Esophagus (tissue), 2 donors: ENCODE data around the gene WDR74. TPM values are rescaled to one million over a fixed set of nuclear protein-coding genes. Genes with fewer than 3 reads are reported as not detected.
A peak's percentile ranks its signal among the peaks of the same experiment; 100 is the strongest.

Experiments used
- H3K27ac ChIP-seq, 2 donors: one replicate each; pipeline ENCODE4 v1.5.1; 2013; ENCODE audit warnings: low read depth in 2 of 2, mild to moderate bottlenecking in 2 of 2, inconsistent platforms in 1 of 2, low read length in 1 of 2, moderate library complexity in 1 of 2
- H3K27me3 ChIP-seq, 2 donors: one replicate each; pipeline ENCODE4 v1.6.1; 2013; ENCODE audit warnings: low read length in 2 of 2, control low read depth in 1 of 2, mild to moderate bottlenecking in 1 of 2; ENCODE audit not compliant: insufficient read depth in 2 of 2, control insufficient read depth in 1 of 2
- H3K36me3 ChIP-seq, 2 donors: one replicate each; pipeline ENCODE4 v1.6.1; 2013; ENCODE audit warnings: low read length in 1 of 2; ENCODE audit not compliant: control insufficient read depth in 2 of 2, insufficient read depth in 2 of 2
- H3K4me1 ChIP-seq, 2 donors: one replicate each; pipeline ENCODE4 v1.6.1; 2013; ENCODE audit warnings: low read length in 1 of 2; ENCODE audit not compliant: control insufficient read depth in 2 of 2, insufficient read depth in 2 of 2
- H3K4me3 ChIP-seq, 2 donors: one replicate each; pipeline ENCODE4 v1.5.1; 2013; ENCODE audit warnings: low read length in 2 of 2, mild to moderate bottlenecking in 2 of 2, low read depth in 1 of 2, moderate library complexity in 1 of 2
- H3K9me3 ChIP-seq, 2 donors: one replicate each; pipeline ENCODE4 v1.6.1; 2013; ENCODE audit warnings: mild to moderate bottlenecking in 2 of 2, low read depth in 1 of 2, low read length in 1 of 2, moderate library complexity in 1 of 2; ENCODE audit not compliant: control insufficient read depth in 2 of 2, insufficient read depth in 1 of 2
- WGBS, 2 donors: extraction: QIAGEN DNeasy Blood & Tissue Kit; methylation state at CpG; one replicate each; pipeline ENCODE4 v1.1.7; 2013; 5-methylcytosine and 5-hydroxymethylcytosine counted together
- polyA plus RNA-seq, 2 donors: library from polyadenylated mRNA; stranded (reverse); fragments of 200-250 nt; gene quantifications; one replicate each; pipeline ENCODE4 v1.2.3, GENCODE V29; 2013
- donor health status: healthy with polysubstance abuse.
- donor health status: Bipolar disorder and iron deficiency.

The WDR74 gene
- polyA plus RNA-seq, 2 donors: 44.0 to 44.6 TPM

GRCh38 chr11:62788991-62789390 lies 50.4 kb downstream of the WDR74 start:
- Histone ChIP-seq H3K4me3 (peak overlapping the region in 1 of 2 donors; percentile 11), H3K9me3 (no peaks in the 10 kb centered on the region), H3K27me3 (no peaks in the 10 kb centered on the region), H3K4me1 (peaks cover 8 to 9% of the 10 kb centered on the region in 2 donors), H3K36me3 (peaks cover 0 to 15% of the 10 kb centered on the region in 2 donors), H3K27ac (peak overlapping the region in 1 of 2 donors; percentile 35)
- WGBS, 2 donors: 60 to 75% methylated on average over 5 of the region's 5 CpGs

- Histone ChIP-seq H3K27ac (peak within 1 kb of the TSS; percentile 99 to 100), H3K36me3 (peaks cover 0 to 15% of the 10 kb centered on the region in 2 donors), H3K4me1 (peaks cover 5% of the 10 kb centered on the region in 2 donors), H3K4me3 (peak within 1 kb of the TSS; percentile 79 to 89), H3K9me3 (no peaks in the 10 kb centered on the region), H3K27me3 (no peaks in the 10 kb centered on the region)
- WGBS, 2 donors: 0% methylated on average over 86 to 88 of the region's 88 CpGs
These were observed 52.2 kb downstream of the WDR74 start, which contains the start of gene TMEM179B for GRCh38 chr11:62787005-62787759. Gene TMEM179B (plus strand): TSS chr11:62787402. CDS start chr11:62787432, 30 bp downstream.

GRCh38 chr11:62786318-62787004 lies 52.9 kb downstream of the WDR74 start:
- peak overlapping the region; percentile 79 to 89 for H3K4me3 ChIP-seq
- 1% methylated on average over 48 to 51 of the region's 51 CpGs for WGBS, 2 donors
- peaks cover 0 to 18% of the 10 kb centered on the region in 2 donors for H3K36me3 ChIP-seq
- peak overlapping the region; percentile 99 to 100 for H3K27ac ChIP-seq
- H3K4me1 ChIP-seq: peaks cover 2 to 4% of the 10 kb centered on the region in 2 donors
- H3K27me3 ChIP-seq: no peaks in the 10 kb centered on the region
- H3K9me3 ChIP-seq: no peaks in the 10 kb centered on the region

Other genes starting within 250 kb of the WDR74 start
- 10 to 100 TPM in 1 of 2 donors, 1 to 10 TPM in 1; 9.0 to 15.2 TPM for gene TUT1, start 248.1 kb downstream of the WDR74 start, polyA plus RNA-seq
- 10 to 100 TPM; 76.2 to 90.4 TPM for gene MTA2, start 237.7 kb downstream of the WDR74 start, polyA plus RNA-seq
- 100 to 1,000 TPM in 1 of 2 donors, 10 to 100 TPM in 1; 79.0 to 107 TPM for gene EML3, start 226.8 kb downstream of the WDR74 start, polyA plus RNA-seq
- gene ROM1, start 226.3 kb downstream of the WDR74 start, polyA plus RNA-seq: 10 to 100 TPM in 1 of 2 donors, 1 to 10 TPM in 1; 7.4 to 10.5 TPM
- 10 to 100 TPM; 14.9 to 25.4 TPM for gene B3GAT3, start 217.6 kb downstream of the WDR74 start, polyA plus RNA-seq
- gene GANAB, start 193.0 kb downstream of the WDR74 start, polyA plus RNA-seq: 10 to 100 TPM; 59.8 to 71.6 TPM
- gene INTS5, start 186.3 kb downstream of the WDR74 start, polyA plus RNA-seq: 10 to 100 TPM in 1 of 2 donors, 1 to 10 TPM in 1; 4.8 to 10.1 TPM
- 10 to 100 TPM; 71.9 to 96.9 TPM for gene C11orf98, start 174.4 kb downstream of the WDR74 start, polyA plus RNA-seq
- 10 to 100 TPM; 15.4 to 32.2 TPM for gene CSKMT, start 174.3 kb downstream of the WDR74 start, polyA plus RNA-seq
- gene UQCC3, start 167.9 kb downstream of the WDR74 start, polyA plus RNA-seq: 10 to 100 TPM; 16.5 to 23.2 TPM
- 1 to 10 TPM; 2.7 to 5.2 TPM for gene LBHD1, start 167.3 kb downstream of the WDR74 start, polyA plus RNA-seq
- 100 to 1,000 TPM; 109 to 127 TPM for gene UBXN1, start 160.5 kb downstream of the WDR74 start, polyA plus RNA-seq
- 1 to 10 TPM; 1.4 to 2.4 TPM for gene LRRN4CL, start 150.1 kb downstream of the WDR74 start, polyA plus RNA-seq
- 10 to 100 TPM; 33.9 to 58.9 TPM for gene BSCL2, start 132.2 kb downstream of the WDR74 start, polyA plus RNA-seq
- under 1 TPM; 0.04 to 0.24 TPM for gene GNG3, start 131.9 kb downstream of the WDR74 start, polyA plus RNA-seq
- gene HNRNPUL2, start 112.1 kb downstream of the WDR74 start, polyA plus RNA-seq: 10 to 100 TPM; 27.5 to 27.9 TPM
- 10 to 100 TPM; 13.3 to 31.1 TPM for gene TTC9C, start 111.1 kb downstream of the WDR74 start, polyA plus RNA-seq
- gene ZBTB3, start 85.4 kb downstream of the WDR74 start, polyA plus RNA-seq: 1 to 10 TPM; 1.9 to 4.0 TPM
- 10 to 100 TPM; 43.2 to 94.0 TPM for gene POLR2G, start 78.0 kb downstream of the WDR74 start, polyA plus RNA-seq
- gene TAF6L, start 68.2 kb downstream of the WDR74 start, polyA plus RNA-seq: 10 to 100 TPM; 17.0 to 21.6 TPM
- 10 to 100 TPM; 30.5 to 41.2 TPM for gene TMEM179B, start 52.2 kb downstream of the WDR74 start, polyA plus RNA-seq
- 10 to 100 TPM; 13.8 to 19.7 TPM for gene TMEM223, start 47.6 kb downstream of the WDR74 start, polyA plus RNA-seq
- 10 to 100 TPM; 77.9 to 84.7 TPM for gene NXF1, start 34.1 kb downstream of the WDR74 start, polyA plus RNA-seq
- gene STX5, start 7.5 kb downstream of the WDR74 start, polyA plus RNA-seq: 10 to 100 TPM; 14.5 to 25.2 TPM
- not detected for gene TEX54, start 6.7 kb downstream of the WDR74 start, polyA plus RNA-seq
- gene SLC3A2, start 41.3 kb upstream of the WDR74 start, polyA plus RNA-seq: 100 to 1,000 TPM in 1 of 2 donors, 10 to 100 TPM in 1; 90.5 to 146 TPM
- under 1 TPM in 1 of 2 donors, not detected in 1; 0.01 TPM for gene CHRM1, start 81.8 kb upstream of the WDR74 start, polyA plus RNA-seq
- not detected for gene SLC22A6, start 145.4 kb upstream of the WDR74 start, polyA plus RNA-seq
- not detected for gene SLC22A8, start 176.3 kb upstream of the WDR74 start, polyA plus RNA-seq